Neural progenitor cell (in vitro differentiated cells): Measurements from ENCODE around the gene OTUD1.

ENCODE experiments used
- CTCF ChIP-seq: fragments of 200-600 bp; sonication (generic); IDR thresholded peaks from 2 replicates; pipeline ENCODE4 v1.5.1; 2017; ENCODE audit warnings: antibody characterized with exemption, mild to moderate bottlenecking
- EZH2 ChIP-seq: fragments of 200-600 bp; sonication (generic); IDR thresholded peaks from 2 replicates; pipeline ENCODE4 v1.6.1; 2017; ENCODE audit warnings: antibody characterized with exemption, mild to moderate bottlenecking, moderate library complexity

- no peak for TF ChIP-seq CTCF
- no peak for TF ChIP-seq EZH2
Measured at GRCh38 chr10:23452033-23452655, 13.3 kb downstream of the OTUD1 start.
